A204.1 (cell line): ENCODE measurements around the gene KRTAP19-7.

Experiments
- FAIRE-seq: peaks from 2 replicates; lab custom pipeline; 2012; peaks lifted over from hg19 to GRCh38; lab: Jason Lieb, UNC

Gene KRTAP19-7

GRCh38 chr21:30561264-30561895, at the start of gene KRTAP19-7:
KRTAP19-7 (minus strand) TSS chr21:30561314; CDS start chr21:30561289, 25 bp downstream.
- no peak for FAIRE-seq

- no peak for FAIRE-seq
Observed at GRCh38 chr21:30605968-30606367, 44.9 kb upstream of the KRTAP19-7 start.

- no peak for FAIRE-seq
Observed at GRCh38 chr21:30600787-30601186, 39.7 kb upstream of the KRTAP19-7 start, which contains the start of gene KRTAP22-1. KRTAP22-1 (plus strand) TSS chr21:30601087.

GRCh38 chr21:30598802-30599201, 37.7 kb upstream of the KRTAP19-7 start, which contains the start of gene KRTAP6-2:
KRTAP6-2 (minus strand) TSS chr21:30598902; CDS start chr21:30598874, 28 bp downstream.
- FAIRE-seq: no peak

GRCh38 chr21:30592140-30592539, 31.0 kb upstream of the KRTAP19-7 start, which contains the start of gene KRTAP6-3:
KRTAP6-3 (plus strand) TSS chr21:30592440; CDS start chr21:30592446, 6 bp downstream.
- no peak for FAIRE-seq

- no peak for FAIRE-seq
Observed at GRCh38 chr21:30590297-30590696, 29.2 kb upstream of the KRTAP19-7 start, which contains the start of gene KRTAP22-2. KRTAP22-2 (minus strand) TSS chr21:30590397.

GRCh38 chr21:30582870-30583269, 21.8 kb upstream of the KRTAP19-7 start:
- FAIRE-seq: no peak

- no peak for FAIRE-seq
Observed at GRCh38 chr21:30580132-30580531, 19.0 kb upstream of the KRTAP19-7 start.

GRCh38 chr21:30579346-30579745, 18.2 kb upstream of the KRTAP19-7 start:
- FAIRE-seq: no peak

GRCh38 chr21:30577766-30578165, 16.7 kb upstream of the KRTAP19-7 start:
- FAIRE-seq: no peak

GRCh38 chr21:30567617-30568016, 6.5 kb upstream of the KRTAP19-7 start:
- no peak for FAIRE-seq

- no peak for FAIRE-seq
Observed at GRCh38 chr21:30563630-30564029, 2.5 kb upstream of the KRTAP19-7 start.

GRCh38 chr21:30563072-30563471, 2.0 kb upstream of the KRTAP19-7 start:
- FAIRE-seq: no peak

GRCh38 chr21:30561957-30562356, 843 bp upstream of the KRTAP19-7 start:
- no peak for FAIRE-seq

- FAIRE-seq: no peak
Observed at GRCh38 chr21:30555095-30555494, 6.0 kb downstream of the KRTAP19-7 start.

- no peak for FAIRE-seq
Observed at GRCh38 chr21:30552782-30553181, 8.3 kb downstream of the KRTAP19-7 start.

- FAIRE-seq: no peak
Observed at GRCh38 chr21:30541764-30542163, 19.4 kb downstream of the KRTAP19-7 start, which contains the start of gene KRTAP19-6. KRTAP19-6 (minus strand) TSS chr21:30541864; CDS start chr21:30541833, 31 bp downstream.

GRCh38 chr21:30518876-30519275, 42.2 kb downstream of the KRTAP19-7 start:
- no peak for FAIRE-seq

GRCh38 chr21:30515681-30516080, 45.4 kb downstream of the KRTAP19-7 start:
- no peak for FAIRE-seq
